ENCODE data around the gene TLE1. TPM values are rescaled to one million over a fixed set of nuclear protein-coding genes. Genes with fewer than 3 reads are reported as not detected.
"Not testable (repeated sequence)": the region's sequence is repeated elsewhere in the genome, so short reads cannot be mapped to it uniquely, and the experiment has no call there.

TLE1 gene
- total and polyA plus RNA-seq, 4 donors, result 57.0 to 69.9 (median 64.3) TPM

DNA sequence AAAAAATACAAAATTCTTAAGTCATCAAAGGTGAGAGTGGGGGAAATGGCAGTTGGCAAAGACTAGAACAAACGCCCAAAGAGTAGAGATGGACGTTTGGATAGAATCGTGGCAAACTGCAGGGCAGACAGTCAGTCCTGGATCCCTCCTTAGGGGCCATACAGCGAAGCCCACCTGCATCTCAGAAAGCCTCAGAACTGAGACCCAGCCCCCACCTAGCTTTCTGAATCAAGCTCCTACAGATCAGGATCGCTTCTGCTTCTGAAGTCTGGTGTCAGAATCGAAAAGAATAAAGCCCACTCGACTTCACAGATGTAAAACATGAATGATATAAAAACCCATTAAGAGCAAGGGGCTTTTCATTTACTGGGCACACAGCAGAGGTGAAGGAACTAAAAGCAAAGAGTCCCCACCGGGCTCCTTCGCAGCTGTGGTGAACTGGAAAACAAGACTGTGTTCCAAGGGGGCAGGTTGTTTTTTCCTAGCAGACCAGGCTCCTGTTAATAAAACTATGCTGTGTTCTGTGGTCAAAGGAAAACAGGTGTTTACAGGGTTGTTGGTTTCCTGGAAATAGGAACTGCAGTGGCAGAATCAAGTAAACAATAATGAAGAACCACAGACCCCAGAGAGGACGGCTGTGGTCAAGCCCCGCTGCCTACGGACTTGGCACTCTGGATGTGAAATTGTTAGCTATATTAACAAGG is 91.8 kb downstream of the TLE1 start:
- no peak for DNase-seq (ENCODE audit: low read depth in 4 of 6, low spot score in 6 of 6)
- Histone ChIP-seq H3K9me3 (ENCODE audit: control insufficient read depth, insufficient read depth, low read length) (no peaks in the 10 kb centered on the region), H3K36me3 (ENCODE audit: control insufficient read depth, insufficient read depth, low read length) (peaks cover 4% of the 10 kb centered on the region), H3K4me3 (ENCODE audit: low read depth, low read length) (no peak overlapping the region), H3K4me1 (ENCODE audit: control insufficient read depth, insufficient read depth, low read length) (peaks cover 9% of the 10 kb centered on the region), H3K27ac (ENCODE audit: low read depth, low read length) (peak overlapping the region; percentile 37), H3K27me3 (ENCODE audit: control insufficient read depth, insufficient read depth, low read length) (peaks cover 2% of the 10 kb centered on the region)
- WGBS (ENCODE audit: insufficient coverage), result 72% methylated on average over 6 of the region's 12 CpGs

DNA sequence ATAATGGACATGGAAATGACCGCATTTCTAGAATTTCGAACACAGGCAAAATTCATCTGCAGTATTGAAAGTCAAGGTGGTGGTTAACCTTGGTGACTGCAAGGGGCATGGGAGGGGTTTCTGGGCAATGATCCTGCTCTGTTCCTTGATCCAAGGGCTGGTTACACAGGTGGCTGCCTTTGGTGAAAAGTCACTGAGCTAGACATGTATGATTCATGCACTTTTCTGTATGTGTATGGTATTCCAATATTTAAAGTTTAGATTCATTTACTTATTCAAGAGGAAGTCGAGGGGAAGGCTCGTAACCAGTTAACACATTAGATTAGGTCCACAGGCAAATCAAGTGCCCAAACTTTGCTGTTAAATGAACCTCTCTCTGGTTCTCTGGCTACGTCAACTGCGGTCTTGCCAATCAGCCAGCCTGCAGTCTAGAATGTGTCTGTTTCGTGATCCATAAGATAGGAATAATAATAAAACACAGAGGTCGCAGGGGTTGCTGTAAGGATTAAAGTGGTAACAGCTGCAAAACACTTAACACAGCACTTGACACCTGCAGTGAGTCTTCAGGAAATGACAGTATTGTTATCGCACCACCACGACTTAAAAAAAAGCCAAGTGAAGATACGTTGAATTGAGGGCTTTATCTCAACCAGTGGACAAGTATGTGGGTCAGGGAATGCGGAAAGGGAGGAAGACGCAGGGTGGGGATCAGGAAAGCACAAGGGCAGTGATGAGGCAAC is 92.5 kb downstream of the TLE1 start:
- H3K27me3 ChIP-seq (ENCODE audit: control insufficient read depth, insufficient read depth, low read length), result peaks cover 2% of the 10 kb centered on the region
- peaks cover 8% of the 10 kb centered on the region for H3K36me3 ChIP-seq (ENCODE audit: control insufficient read depth, insufficient read depth, low read length)
- H3K4me3 ChIP-seq (ENCODE audit: low read depth, low read length), result no peak overlapping the region
- no peak for DNase-seq (ENCODE audit: low read depth in 4 of 6, low spot score in 6 of 6)
- H3K9me3 ChIP-seq (ENCODE audit: control insufficient read depth, insufficient read depth, low read length), result no peaks in the 10 kb centered on the region
- peaks cover 14% of the 10 kb centered on the region for H3K4me1 ChIP-seq (ENCODE audit: control insufficient read depth, insufficient read depth, low read length)
- 82% methylated on average over 11 of the region's 13 CpGs for WGBS (ENCODE audit: insufficient coverage)
- H3K27ac ChIP-seq (ENCODE audit: low read depth, low read length), result peak overlapping the region; percentile 22

DNA sequence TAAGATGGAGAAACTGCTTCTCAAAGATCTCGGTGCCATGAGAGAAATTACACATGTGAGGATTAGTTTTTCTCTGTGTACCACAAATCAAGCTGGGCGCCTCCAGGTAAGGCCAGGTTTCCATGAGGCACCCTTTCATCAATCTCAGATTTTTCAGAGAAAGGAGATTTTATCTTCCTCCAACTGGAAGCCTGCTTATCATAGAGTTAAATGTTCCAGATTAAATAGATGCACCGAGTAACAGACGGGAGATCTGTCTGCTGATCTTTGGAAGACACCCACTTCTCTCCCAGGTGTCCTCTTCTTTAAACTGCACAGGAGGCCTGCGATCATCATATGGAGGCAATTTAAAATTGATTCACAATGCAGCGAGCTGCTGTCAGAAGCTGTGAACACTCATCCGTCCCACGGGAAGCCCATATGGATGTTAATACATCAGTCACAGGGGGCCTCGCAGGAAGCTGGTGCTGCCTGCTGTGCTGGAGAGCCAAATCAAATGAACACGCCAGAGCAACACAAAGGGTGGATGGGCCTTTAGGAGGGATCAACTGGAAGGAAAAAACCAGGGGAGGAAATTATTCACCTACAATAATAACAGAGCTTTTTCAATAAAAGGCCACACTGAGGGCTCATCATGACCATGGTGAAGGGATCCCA is 93.3 kb downstream of the TLE1 start:
- H3K9me3 ChIP-seq (ENCODE audit: control insufficient read depth, insufficient read depth, low read length), result no peaks in the 10 kb centered on the region
- H3K36me3 ChIP-seq (ENCODE audit: control insufficient read depth, insufficient read depth, low read length), result peaks cover 10% of the 10 kb centered on the region
- H3K4me3 ChIP-seq (ENCODE audit: low read depth, low read length), result no peak overlapping the region
- H3K27me3 ChIP-seq (ENCODE audit: control insufficient read depth, insufficient read depth, low read length), result peaks cover 2% of the 10 kb centered on the region
- DNase-seq (ENCODE audit: low read depth in 4 of 6, low spot score in 6 of 6), result peak in 2 of 6 donors; percentile 62 to 78
- H3K4me1 ChIP-seq (ENCODE audit: control insufficient read depth, insufficient read depth, low read length), result peaks cover 16% of the 10 kb centered on the region
- 38% methylated on average over 7 of the region's 10 CpGs for WGBS (ENCODE audit: insufficient coverage)
- no peak overlapping the region for H3K27ac ChIP-seq (ENCODE audit: low read depth, low read length)

DNA sequence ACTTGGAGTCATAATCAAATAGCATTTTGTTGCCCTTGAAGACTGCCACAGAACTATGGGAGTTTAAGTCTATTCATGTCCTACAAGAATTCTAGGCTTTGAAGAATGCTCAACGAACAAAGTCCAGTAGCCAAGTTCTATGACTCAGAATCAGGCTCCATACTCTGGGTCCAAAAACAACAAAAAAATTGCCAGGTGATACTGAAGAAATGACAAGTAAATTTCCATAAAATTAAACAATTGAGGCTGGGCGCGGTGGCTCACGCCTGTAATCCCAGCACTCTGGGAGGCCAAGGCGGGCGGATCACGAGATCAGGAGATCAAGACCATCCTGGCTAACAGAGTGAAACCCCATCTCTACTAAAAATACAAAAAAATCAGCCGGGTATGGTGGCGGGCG is 94.1 kb downstream of the TLE1 start:
- 95% methylated on average over 4 of the region's 10 CpGs for WGBS (ENCODE audit: insufficient coverage)
- H3K9me3 ChIP-seq (ENCODE audit: control insufficient read depth, insufficient read depth, low read length); H3K4me3 ChIP-seq (ENCODE audit: low read depth, low read length); DNase-seq (ENCODE audit: low read depth in 4 of 6, low spot score in 6 of 6); H3K27ac ChIP-seq (ENCODE audit: low read depth, low read length); H3K27me3 ChIP-seq (ENCODE audit: control insufficient read depth, insufficient read depth, low read length): not testable (repeated sequence)
- H3K4me1 ChIP-seq (ENCODE audit: control insufficient read depth, insufficient read depth, low read length), result peaks cover 19% of the 10 kb centered on the region
- peaks cover 16% of the 10 kb centered on the region for H3K36me3 ChIP-seq (ENCODE audit: control insufficient read depth, insufficient read depth, low read length)

DNA sequence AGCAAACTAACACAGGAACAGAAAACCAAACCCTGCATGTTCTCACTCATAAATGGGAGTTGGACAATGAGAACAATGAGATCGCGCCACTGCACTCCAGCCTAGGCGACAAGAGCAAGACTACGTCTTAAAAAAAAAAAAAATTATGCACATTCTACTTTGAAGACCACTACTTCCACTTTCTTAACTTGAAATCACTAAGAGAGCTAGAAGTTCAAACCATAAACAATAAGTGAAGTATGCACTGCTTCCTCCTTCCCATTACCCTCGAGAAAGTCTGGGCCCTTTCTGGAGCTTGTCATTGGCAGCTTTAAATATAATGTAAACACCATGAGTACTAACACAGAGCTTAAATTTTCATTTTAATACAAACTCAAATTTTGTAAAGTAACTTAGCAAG is 94.9 kb downstream of the TLE1 start:
- no peak for DNase-seq (ENCODE audit: low read depth in 4 of 6, low spot score in 6 of 6)
- Histone ChIP-seq H3K4me3 (ENCODE audit: low read depth, low read length) (no peak overlapping the region), H3K4me1 (ENCODE audit: control insufficient read depth, insufficient read depth, low read length) (peaks cover 22% of the 10 kb centered on the region), H3K9me3 (ENCODE audit: control insufficient read depth, insufficient read depth, low read length) (no peaks in the 10 kb centered on the region), H3K27ac (ENCODE audit: low read depth, low read length) (no peak overlapping the region), H3K36me3 (ENCODE audit: control insufficient read depth, insufficient read depth, low read length) (peaks cover 21% of the 10 kb centered on the region), H3K27me3 (ENCODE audit: control insufficient read depth, insufficient read depth, low read length) (peaks cover 2% of the 10 kb centered on the region)
- WGBS (ENCODE audit: insufficient coverage), result 85% methylated on average over 4 of the region's 5 CpGs

DNA sequence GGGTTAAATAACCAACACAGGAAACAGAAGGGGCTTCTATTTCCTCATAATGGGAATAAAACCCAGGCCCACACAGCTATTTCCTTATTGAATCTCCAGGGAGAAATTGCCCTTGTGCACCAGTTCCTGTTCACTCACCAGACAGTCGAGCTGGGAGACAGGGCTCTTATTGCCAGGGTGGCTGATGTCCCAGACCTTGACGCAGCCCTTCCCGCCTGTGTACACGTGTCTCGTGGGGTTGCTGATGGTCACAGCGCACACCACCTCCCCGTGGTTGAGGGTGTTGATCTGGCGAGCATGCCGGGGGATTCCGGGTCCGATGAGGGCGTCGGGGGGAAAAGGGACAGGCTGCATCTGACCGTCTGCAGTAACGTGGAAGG is 96.5 kb downstream of the TLE1 start:
- DNase-seq (ENCODE audit: low read depth in 4 of 6, low spot score in 6 of 6), result no peak
- Histone ChIP-seq H3K36me3 (ENCODE audit: control insufficient read depth, insufficient read depth, low read length) (peaks cover 21% of the 10 kb centered on the region), H3K4me1 (ENCODE audit: control insufficient read depth, insufficient read depth, low read length) (peaks cover 24% of the 10 kb centered on the region), H3K9me3 (ENCODE audit: control insufficient read depth, insufficient read depth, low read length) (no peaks in the 10 kb centered on the region), H3K27me3 (ENCODE audit: control insufficient read depth, insufficient read depth, low read length) (no peaks in the 10 kb centered on the region), H3K27ac (ENCODE audit: low read depth, low read length) (peak overlapping the region; percentile 29), H3K4me3 (ENCODE audit: low read depth, low read length) (no peak overlapping the region)
- 65% methylated on average over 11 of the region's 15 CpGs for WGBS (ENCODE audit: insufficient coverage)

DNA sequence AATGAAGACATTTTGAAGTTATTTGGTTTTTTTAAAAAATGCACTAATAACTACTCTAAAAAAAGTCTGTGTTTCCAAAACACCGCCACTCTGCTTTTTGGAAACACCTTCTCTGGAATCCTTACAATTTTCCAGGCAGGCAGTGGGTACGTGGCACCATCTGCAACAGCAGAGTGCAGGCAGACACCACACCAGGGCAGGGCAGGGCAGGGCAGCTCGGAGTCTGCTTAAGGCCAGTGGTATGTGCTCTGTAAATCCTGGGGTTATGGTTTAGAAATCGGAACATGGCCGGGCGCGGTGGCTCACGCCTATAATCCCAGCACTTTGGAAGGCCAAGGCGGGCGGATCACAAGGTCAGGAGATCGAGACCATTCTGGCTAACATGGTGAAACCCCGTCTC is 97.6 kb downstream of the TLE1 start:
- Histone ChIP-seq H3K36me3 (ENCODE audit: control insufficient read depth, insufficient read depth, low read length) (peaks cover 26% of the 10 kb centered on the region), H3K4me3 (ENCODE audit: low read depth, low read length) (no peak overlapping the region), H3K4me1 (ENCODE audit: control insufficient read depth, insufficient read depth, low read length) (peaks cover 21% of the 10 kb centered on the region), H3K27me3 (ENCODE audit: control insufficient read depth, insufficient read depth, low read length) (no peaks in the 10 kb centered on the region), H3K9me3 (ENCODE audit: control insufficient read depth, insufficient read depth, low read length) (no peaks in the 10 kb centered on the region), H3K27ac (ENCODE audit: low read depth, low read length) (no peak overlapping the region)
- WGBS (ENCODE audit: insufficient coverage), result 93% methylated on average over 3 of the region's 12 CpGs
- no peak for DNase-seq (ENCODE audit: low read depth in 4 of 6, low spot score in 6 of 6)

DNA sequence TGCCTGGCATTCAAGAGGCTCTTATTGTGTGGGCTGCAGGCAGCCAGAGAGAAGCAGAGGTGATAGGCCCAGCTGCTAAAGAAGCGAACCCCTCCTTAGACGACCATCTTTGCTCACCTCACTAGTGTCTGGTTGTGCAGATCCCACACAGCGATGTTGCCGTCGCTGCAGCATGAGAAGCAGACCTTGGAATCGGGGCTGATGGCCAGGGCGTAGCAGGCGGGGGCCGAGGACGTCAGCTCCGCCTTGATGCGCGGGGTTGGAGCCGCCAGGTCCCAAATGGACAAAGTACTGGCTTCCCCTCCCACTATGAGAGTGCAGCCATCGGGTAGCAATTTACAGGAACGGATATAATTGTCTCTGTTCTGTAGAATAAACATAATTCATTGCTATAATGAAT is 98.7 kb downstream of the TLE1 start:
- Histone ChIP-seq H3K27ac (ENCODE audit: low read depth, low read length) (no peak overlapping the region), H3K9me3 (ENCODE audit: control insufficient read depth, insufficient read depth, low read length) (no peaks in the 10 kb centered on the region), H3K27me3 (ENCODE audit: control insufficient read depth, insufficient read depth, low read length) (no peaks in the 10 kb centered on the region), H3K4me1 (ENCODE audit: control insufficient read depth, insufficient read depth, low read length) (peaks cover 21% of the 10 kb centered on the region), H3K36me3 (ENCODE audit: control insufficient read depth, insufficient read depth, low read length) (peaks cover 26% of the 10 kb centered on the region), H3K4me3 (ENCODE audit: low read depth, low read length) (no peak overlapping the region)
- no CpG with 5 or more reads among the region's 16 CpGs for WGBS (ENCODE audit: insufficient coverage)
- no peak for DNase-seq (ENCODE audit: low read depth in 4 of 6, low spot score in 6 of 6)

DNA sequence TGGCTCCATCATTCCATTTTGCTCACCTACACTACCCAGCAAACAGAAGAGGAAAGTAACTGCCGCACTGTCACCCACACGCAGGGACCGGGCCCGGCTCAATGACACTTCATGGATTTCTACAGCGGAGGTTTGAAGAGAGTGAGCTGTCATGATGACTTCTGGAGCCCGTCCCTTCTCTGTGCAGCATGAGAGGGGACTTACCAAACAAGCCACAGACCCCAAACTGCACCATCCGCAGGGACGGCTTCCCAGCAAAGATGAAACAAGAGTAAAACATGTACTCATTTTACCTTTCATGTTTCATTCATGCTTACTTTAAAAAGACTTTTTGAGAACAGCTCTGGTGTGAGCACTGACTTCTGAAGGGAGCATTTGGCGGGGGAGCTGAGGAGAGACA is 99.5 kb downstream of the TLE1 start:
- 97% methylated on average over 5 of the region's 9 CpGs for WGBS (ENCODE audit: insufficient coverage)
- Histone ChIP-seq H3K4me3 (ENCODE audit: low read depth, low read length) (no peak overlapping the region), H3K4me1 (ENCODE audit: control insufficient read depth, insufficient read depth, low read length) (peaks cover 21% of the 10 kb centered on the region), H3K27me3 (ENCODE audit: control insufficient read depth, insufficient read depth, low read length) (no peaks in the 10 kb centered on the region), H3K9me3 (ENCODE audit: control insufficient read depth, insufficient read depth, low read length) (no peaks in the 10 kb centered on the region), H3K27ac (ENCODE audit: low read depth, low read length) (no peak overlapping the region), H3K36me3 (ENCODE audit: control insufficient read depth, insufficient read depth, low read length) (peaks cover 28% of the 10 kb centered on the region)
- no peak for DNase-seq (ENCODE audit: low read depth in 4 of 6, low spot score in 6 of 6)

Measured in spinal cord (tissue), 10 donors.